ENCODE results near the gene CARF.

CARF gene

GRCh38 chr2:203019142-203019541 is 107.1 kb downstream of the CARF start:
- no peak for DNase-seq (ENCODE audit: low read depth)
- in situ Hi-C loops (cut with HindIII; ENCODE audit: low sequenced_read_pairs), result loop anchor here (5.0 kb wide), 1 partner anchor 53 kb away; no protein-coding TSS in a partner anchor
- no peak for TF ChIP-seq CTCF (IDR thresholded peaks at IDR 0.05; ENCODE audit: low read depth, low read length, missing control alignments)
- peak overlapping the region; percentile 6 for H3K4me3 ChIP-seq (ENCODE audit: low read depth, low read length)

- in situ Hi-C loops (cut with HindIII; ENCODE audit: low sequenced_read_pairs), result no loop called here
- H3K4me3 ChIP-seq (ENCODE audit: low read depth, low read length), result no peak overlapping the region
- no peak for DNase-seq (ENCODE audit: low read depth)
- no peak for TF ChIP-seq CTCF (IDR thresholded peaks at IDR 0.05; ENCODE audit: low read depth, low read length, missing control alignments)
Measured at GRCh38 chr2:203021991-203022390, 109.9 kb downstream of the CARF start.

GRCh38 chr2:203022751-203023150 is 110.7 kb downstream of the CARF start:
- DNase-seq (ENCODE audit: low read depth), result no peak
- in situ Hi-C loops (cut with HindIII; ENCODE audit: low sequenced_read_pairs), result no loop called here
- H3K4me3 ChIP-seq (ENCODE audit: low read depth, low read length), result no peak overlapping the region
- no peak for TF ChIP-seq CTCF (IDR thresholded peaks at IDR 0.05; ENCODE audit: low read depth, low read length, missing control alignments)

- TF ChIP-seq CTCF (IDR thresholded peaks at IDR 0.05; ENCODE audit: low read depth, low read length, missing control alignments), result no peak
- in situ Hi-C loops (cut with HindIII; ENCODE audit: low sequenced_read_pairs), result no loop called here
- DNase-seq (ENCODE audit: low read depth), result no peak
- no peak overlapping the region for H3K4me3 ChIP-seq (ENCODE audit: low read depth, low read length)
Measured at GRCh38 chr2:203025592-203025991, 113.5 kb downstream of the CARF start.

GRCh38 chr2:203030545-203030944 is 118.5 kb downstream of the CARF start:
- H3K4me3 ChIP-seq (ENCODE audit: low read depth, low read length), result no peak overlapping the region
- no peak for TF ChIP-seq CTCF (IDR thresholded peaks at IDR 0.05; ENCODE audit: low read depth, low read length, missing control alignments)
- in situ Hi-C loops (cut with HindIII; ENCODE audit: low sequenced_read_pairs), result no loop called here

GRCh38 chr2:203030991-203031390 is 118.9 kb downstream of the CARF start:
- in situ Hi-C loops (cut with HindIII; ENCODE audit: low sequenced_read_pairs), result no loop called here
- no peak for DNase-seq (ENCODE audit: low read depth)
- TF ChIP-seq CTCF (IDR thresholded peaks at IDR 0.05; ENCODE audit: low read depth, low read length, missing control alignments), result no peak
- no peak overlapping the region for H3K4me3 ChIP-seq (ENCODE audit: low read depth, low read length)

More at GRCh38 chr2:203030545-203030944, 118.5 kb downstream of the CARF start:
- DNase-seq (ENCODE audit: low read depth), result no peak

DNA sequence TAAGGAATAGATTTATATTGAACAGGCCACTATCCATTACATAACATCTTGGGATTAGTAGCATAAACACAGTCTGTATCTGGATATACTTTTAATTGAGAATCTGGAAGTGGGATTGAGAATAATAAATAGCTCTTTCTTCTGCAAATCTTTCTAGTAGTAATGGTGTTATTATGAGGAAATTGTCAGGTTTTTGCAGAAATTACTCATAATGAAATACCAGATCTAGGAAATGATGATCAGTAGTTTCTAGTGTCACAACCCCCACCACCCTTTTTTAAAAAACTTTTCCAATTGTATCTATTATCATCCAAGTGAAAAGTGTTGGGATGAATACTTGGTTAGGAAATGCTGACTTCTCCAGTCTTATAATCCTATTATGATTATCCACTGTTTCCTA is 121.3 kb downstream of the CARF start:
- DNase-seq (ENCODE audit: low read depth), result no peak
- no peak overlapping the region for H3K4me3 ChIP-seq (ENCODE audit: low read depth, low read length)
- no peak for TF ChIP-seq CTCF (IDR thresholded peaks at IDR 0.05; ENCODE audit: low read depth, low read length, missing control alignments)
- in situ Hi-C loops (cut with HindIII; ENCODE audit: low sequenced_read_pairs), result no loop called here
